ENCODE measurements around the gene WDR1.

Gene WDR1

GRCh38 chr4:10097906-10098779, 18.5 kb downstream of the WDR1 start:
- DNase-seq, result no peak

- no peak for DNase-seq
Observed at GRCh38 chr4:10096978-10097335, 19.6 kb downstream of the WDR1 start.

- DNase-seq, result peak; percentile 44
Observed at GRCh38 chr4:10096201-10096977, 20.2 kb downstream of the WDR1 start.

- no peak for DNase-seq
Observed at GRCh38 chr4:10095296-10095991, 21.2 kb downstream of the WDR1 start.

- no peak for DNase-seq
Observed at GRCh38 chr4:10094841-10095240, 21.8 kb downstream of the WDR1 start.

GRCh38 chr4:10093801-10094552, 22.6 kb downstream of the WDR1 start:
- DNase-seq, result no peak

- DNase-seq, result no peak
Observed at GRCh38 chr4:10093271-10093621, 23.4 kb downstream of the WDR1 start.

GRCh38 chr4:10092481-10093270, 23.9 kb downstream of the WDR1 start:
- DNase-seq, result no peak

- DNase-seq, result no peak
Observed at GRCh38 chr4:10091531-10092181, 24.9 kb downstream of the WDR1 start.

- DNase-seq, result no peak
Observed at GRCh38 chr4:10090467-10091250, 25.9 kb downstream of the WDR1 start.

GRCh38 chr4:10089346-10089745, 27.3 kb downstream of the WDR1 start:
- DNase-seq, result no peak

- DNase-seq, result no peak
Observed at GRCh38 chr4:10088135-10089010, 28.2 kb downstream of the WDR1 start.

- no peak for DNase-seq
Observed at GRCh38 chr4:10087152-10087791, 29.3 kb downstream of the WDR1 start.

- DNase-seq, result no peak
Observed at GRCh38 chr4:10086506-10087120, 30.0 kb downstream of the WDR1 start.

- no peak for DNase-seq
Observed at GRCh38 chr4:10085828-10086505, 30.6 kb downstream of the WDR1 start.

- no peak for DNase-seq
Observed at GRCh38 chr4:10085386-10085785, 31.2 kb downstream of the WDR1 start.

- DNase-seq, result no peak
Observed at GRCh38 chr4:10084651-10085358, 31.8 kb downstream of the WDR1 start.

Measured in midbrain (tissue), 1 donor.